MM.1S (cell line): ENCODE measurements around the gene STK10.

Experiments used
- DNase-seq: peaks from one replicate; pipeline ENCODE4 v3.0.0-alpha.2; 2015
- H2AFZ ChIP-seq: fragments of 300-600 bp; sonication (generic); 2 replicates; pipeline ENCODE4 v1.6.0; 2016; ENCODE audit warnings: antibody characterized with exemption, low read length
- H3F3A ChIP-seq: fragments of 300-600 bp; sonication (generic); 2 replicates; pipeline ENCODE4 v1.6.1; 2016; ENCODE audit warnings: mild to moderate bottlenecking, antibody characterized with exemption, low read length, moderate library complexity, mixed read lengths; ENCODE audit not compliant: insufficient read depth
- H3K27ac ChIP-seq: fragments of 300-600 bp; sonication (generic); 2 replicates; pipeline ENCODE4 v1.5.1; 2016; ENCODE audit warnings: mild to moderate bottlenecking, low read length
- H3K27me3 ChIP-seq: fragments of 300-600 bp; sonication (generic); replicated peaks from 2 replicates; pipeline ENCODE4 v1.6.0; 2016; ENCODE audit warnings: low read length; ENCODE audit not compliant: insufficient read depth
- H3K36me3 ChIP-seq: fragments of 300-600 bp; sonication (generic); replicated peaks from 2 replicates; pipeline ENCODE4 v1.6.1; 2016; ENCODE audit warnings: mild to moderate bottlenecking, low read length, mixed read lengths; ENCODE audit not compliant: insufficient read depth
- H3K4me1 ChIP-seq: fragments of 300-600 bp; sonication (generic); 2 replicates; pipeline ENCODE4 v1.6.1; 2016; ENCODE audit warnings: low read length, mixed read lengths
- H3K4me2 ChIP-seq: fragments of 300-600 bp; sonication (generic); 2 replicates; pipeline ENCODE4 v1.6.0; 2016; ENCODE audit warnings: low read depth, low read length
- H3K4me3 ChIP-seq: fragments of 300-600 bp; sonication (generic); 2 replicates; pipeline ENCODE4 v1.5.1; 2016; ENCODE audit warnings: low read length, mixed read lengths
- H3K79me2 ChIP-seq: fragments of 300-600 bp; sonication (generic); 2 replicates; pipeline ENCODE4 v1.6.1; 2016; ENCODE audit warnings: mixed run types, low read length, mixed read lengths
- H3K9ac ChIP-seq: fragments of 300-600 bp; sonication (generic); 2 replicates; pipeline ENCODE4 v1.6.1; 2016; ENCODE audit warnings: low read length, mixed read lengths
- H3K9me2 ChIP-seq: fragments of 300-600 bp; sonication (generic); replicated peaks from 2 replicates; pipeline ENCODE4 v1.6.1; 2016; ENCODE audit warnings: mild to moderate bottlenecking, low read length, mixed read lengths; ENCODE audit not compliant: insufficient read depth
- H3K9me3 ChIP-seq: fragments of 300-600 bp; sonication (generic); replicated peaks from 2 replicates; pipeline ENCODE4 v1.6.1; 2016; ENCODE audit warnings: mild to moderate bottlenecking, low read length, mixed read lengths; ENCODE audit not compliant: insufficient read depth
- H4K20me1 ChIP-seq: fragments of 300-600 bp; sonication (generic); 2 replicates; pipeline ENCODE4 v1.6.1; 2016; ENCODE audit warnings: mild to moderate bottlenecking, low read length, moderate library complexity, mixed read lengths; ENCODE audit not compliant: insufficient read depth
- CTCF ChIP-seq: fragments of 300-600 bp; sonication (generic); IDR thresholded peaks from 2 replicates; pipeline ENCODE4 v1.5.1; 2016; ENCODE audit warnings: antibody characterized with exemption, low read length, mixed read lengths
- EZH2 ChIP-seq: fragments of 300-600 bp; sonication (generic); optimal IDR thresholded peaks from 2 replicates; pipeline ENCODE3; 2017; ENCODE audit warnings: low read depth, mild to moderate bottlenecking, antibody characterized with exemption, low read length, mixed read lengths
- EZH2phosphoT487 ChIP-seq: fragments of 300-600 bp; sonication (generic); IDR thresholded peaks from 2 replicates; pipeline ENCODE4 v1.6.1; 2018; ENCODE audit warnings: antibody characterized with exemption, low read length

The STK10 gene

GRCh38 chr5:172097356-172097755 lies 90.7 kb downstream of the STK10 start:
- H3K36me3 ChIP-seq: no peaks in the 10 kb centered on the region

GRCh38 chr5:172096207-172096940 lies 91.7 kb downstream of the STK10 start:
- no peak for DNase-seq
- no peaks in the 10 kb centered on the region for H3F3A ChIP-seq
- no peak overlapping the region for H2AFZ ChIP-seq
- no peaks in the 10 kb centered on the region for H3K36me3 ChIP-seq
- TF ChIP-seq EZH2phosphoT487: no peak
- no peak for TF ChIP-seq CTCF
- no peak overlapping the region for H3K4me2 ChIP-seq
- H3K4me3 ChIP-seq: no peak overlapping the region
- H3K9me3 ChIP-seq: no peaks in the 10 kb centered on the region
- no peaks in the 10 kb centered on the region for H3K9me2 ChIP-seq
- no peaks in the 10 kb centered on the region for H4K20me1 ChIP-seq
- H3K4me1 ChIP-seq: no peaks in the 10 kb centered on the region
- H3K27ac ChIP-seq: no peak overlapping the region
- no peaks in the 10 kb centered on the region for H3K27me3 ChIP-seq
- no peak overlapping the region for H3K9ac ChIP-seq
- no peaks in the 10 kb centered on the region for H3K79me2 ChIP-seq

More at GRCh38 chr5:172097356-172097755, 90.7 kb downstream of the STK10 start:
- no peak for DNase-seq
- TF ChIP-seq EZH2phosphoT487 (no peak), CTCF (no peak)
- Histone ChIP-seq H3K9ac (no peak overlapping the region), H3K4me1 (no peaks in the 10 kb centered on the region), H3K9me2 (no peaks in the 10 kb centered on the region), H3K27ac (no peak overlapping the region), H2AFZ (no peak overlapping the region), H4K20me1 (no peaks in the 10 kb centered on the region), H3F3A (no peaks in the 10 kb centered on the region), H3K4me2 (no peak overlapping the region), H3K4me3 (no peak overlapping the region), H3K79me2 (no peaks in the 10 kb centered on the region), H3K27me3 (no peaks in the 10 kb centered on the region), H3K9me3 (no peaks in the 10 kb centered on the region)

GRCh38 chr5:172095368-172096206 lies 92.4 kb downstream of the STK10 start:
- H3F3A ChIP-seq: no peaks in the 10 kb centered on the region
- no peak overlapping the region for H3K27ac ChIP-seq
- no peak for DNase-seq

More at GRCh38 chr5:172095368-172096206, 92.4 kb downstream of the STK10 start:
- Histone ChIP-seq H2AFZ (no peak overlapping the region), H3K4me2 (no peak overlapping the region), H3K27me3 (no peaks in the 10 kb centered on the region), H3K4me1 (no peaks in the 10 kb centered on the region), H3K9me2 (no peaks in the 10 kb centered on the region), H4K20me1 (no peaks in the 10 kb centered on the region), H3K9me3 (no peaks in the 10 kb centered on the region), H3K36me3 (no peaks in the 10 kb centered on the region), H3K79me2 (no peaks in the 10 kb centered on the region), H3K9ac (no peak overlapping the region), H3K4me3 (no peak overlapping the region)
- TF ChIP-seq EZH2: no peak
- TF ChIP-seq EZH2phosphoT487: no peak
- no peak for TF ChIP-seq CTCF
